Mucosa of descending colon (tissue), 3 donors: ENCODE data around the gene SLC2A1. TPM values are rescaled to one million over a fixed set of nuclear protein-coding genes. Genes with fewer than 3 reads are reported as not detected.
"Not testable (repeated sequence)": the region's sequence is repeated elsewhere in the genome, so short reads cannot be mapped to it uniquely, and the experiment has no call there.

Experiments
- ATAC-seq: fragments of 200-7000 bp; cut with Tn5 transposase; one replicate; pipeline ENCODE4 v1.9.1; 2020; ENCODE audit warnings: mild to moderate bottlenecking, moderate library complexity
- DNase-seq, 3 donors: peaks; one replicate each; pipeline ENCODE4 v3.0.0-alpha.2; 2020
- H3K36me3 ChIP-seq: fragments of 200-600 bp; one replicate; pipeline ENCODE4 v1.8.0; 2021; ENCODE audit warnings: low read depth, mild to moderate bottlenecking
- H3K4me1 ChIP-seq: fragments of 200-600 bp; one replicate; pipeline ENCODE4 v1.8.0; 2021; ENCODE audit warnings: low read depth, mild to moderate bottlenecking
- H3K4me3 ChIP-seq: fragments of 200-600 bp; one replicate; pipeline ENCODE4 v1.8.0; 2021; ENCODE audit warnings: mild to moderate bottlenecking
- H3K9me3 ChIP-seq: fragments of 200-600 bp; one replicate; pipeline ENCODE4 v1.8.0; 2021; ENCODE audit warnings: mild to moderate bottlenecking
- intact Hi-C, 2 donors: fragments of 100-400 bp; cut with DNase I in 1 of 2; cut with micrococcal nuclease in 1 of 2; formaldehyde crosslinking; loops; one replicate each; pipeline versions ENCODE4 v1.11.0 to v1.11.1; 2022; cut with DNase I, micrococcal nuclease
- total RNA-seq, 3 donors: library from RNA; stranded (reverse); fragmentation: NEBNext Ultra II Directional in 2 of 3; extraction: Animal tissue kit (Norgen Biotek cat#: 25700) in 2 of 3; gene quantifications; one replicate each; pipeline versions ENCODE4 v1.2.1 to v1.2.4, GENCODE V29; 2021 to 2023
- TF ChIP-seq, protein P1 (sequence below): fragments of 200-600 bp; IDR thresholded peaks from one replicate; pipeline ENCODE4 v1.8.0; 2022; ENCODE audit warnings: antibody characterized with exemption, mild to moderate bottlenecking
- donor health status: DM: no; HTN: no; CAD: no; lungs with moderate emphysema.
- donor health status: DM: no; HTN: no; CAD: no.
- donor health status: DM: no; HTN: yes; CAD: no.

SLC2A1 gene
- total RNA-seq, 3 donors from 2014 or later, result 36.0 to 81.2 (median 74.3) TPM

DNA sequence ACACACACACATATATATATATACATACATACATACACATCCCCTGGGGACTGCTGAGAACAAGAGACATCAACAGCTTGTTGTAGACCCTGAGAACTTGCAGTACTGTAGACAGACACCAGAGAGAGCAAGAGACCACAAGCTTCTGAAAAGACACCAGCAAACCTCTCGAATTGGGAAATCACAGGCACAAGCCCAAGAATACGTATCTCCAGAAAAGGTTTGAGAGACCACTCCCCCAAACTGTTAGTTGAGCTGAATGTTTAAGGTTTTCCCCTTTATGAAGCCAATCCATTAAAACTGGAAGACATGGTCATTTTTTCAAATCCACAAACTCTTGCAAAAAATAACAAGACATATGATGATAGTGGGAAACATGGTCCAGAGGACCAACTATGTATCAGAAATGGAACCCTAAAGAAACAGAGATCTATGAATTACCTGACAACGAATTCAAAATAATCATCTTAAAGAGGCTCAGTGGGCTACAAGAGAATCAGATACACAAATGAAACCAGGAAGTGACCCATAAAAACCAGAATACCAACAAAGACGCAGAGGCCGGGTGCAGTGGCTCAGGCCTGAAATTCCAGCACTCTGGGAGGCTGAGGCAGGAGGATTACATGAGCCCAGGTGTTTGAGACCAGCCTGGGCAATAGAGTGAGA is 45.1 kb downstream of the SLC2A1 start:
- Histone ChIP-seq H3K4me3 (no peak overlapping the region), H3K4me1 (no peaks in the 10 kb centered on the region), H3K9me3 (no peaks in the 10 kb centered on the region), H3K36me3 (no peaks in the 10 kb centered on the region)
- DNase-seq, result peak in 1 of 3 donors; percentile 86
- intact Hi-C loops, result loop anchor here (2.0 kb wide), 2 partner anchors 159 to 161 kb away; no protein-coding TSS in a partner anchor
- peak; percentile 88 for ATAC-seq
- TF ChIP-seq, protein P1, sequence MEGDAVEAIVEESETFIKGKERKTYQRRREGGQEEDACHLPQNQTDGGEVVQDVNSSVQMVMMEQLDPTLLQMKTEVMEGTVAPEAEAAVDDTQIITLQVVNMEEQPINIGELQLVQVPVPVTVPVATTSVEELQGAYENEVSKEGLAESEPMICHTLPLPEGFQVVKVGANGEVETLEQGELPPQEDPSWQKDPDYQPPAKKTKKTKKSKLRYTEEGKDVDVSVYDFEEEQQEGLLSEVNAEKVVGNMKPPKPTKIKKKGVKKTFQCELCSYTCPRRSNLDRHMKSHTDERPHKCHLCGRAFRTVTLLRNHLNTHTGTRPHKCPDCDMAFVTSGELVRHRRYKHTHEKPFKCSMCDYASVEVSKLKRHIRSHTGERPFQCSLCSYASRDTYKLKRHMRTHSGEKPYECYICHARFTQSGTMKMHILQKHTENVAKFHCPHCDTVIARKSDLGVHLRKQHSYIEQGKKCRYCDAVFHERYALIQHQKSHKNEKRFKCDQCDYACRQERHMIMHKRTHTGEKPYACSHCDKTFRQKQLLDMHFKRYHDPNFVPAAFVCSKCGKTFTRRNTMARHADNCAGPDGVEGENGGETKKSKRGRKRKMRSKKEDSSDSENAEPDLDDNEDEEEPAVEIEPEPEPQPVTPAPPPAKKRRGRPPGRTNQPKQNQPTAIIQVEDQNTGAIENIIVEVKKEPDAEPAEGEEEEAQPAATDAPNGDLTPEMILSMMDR, result peak; percentile 47

DNA sequence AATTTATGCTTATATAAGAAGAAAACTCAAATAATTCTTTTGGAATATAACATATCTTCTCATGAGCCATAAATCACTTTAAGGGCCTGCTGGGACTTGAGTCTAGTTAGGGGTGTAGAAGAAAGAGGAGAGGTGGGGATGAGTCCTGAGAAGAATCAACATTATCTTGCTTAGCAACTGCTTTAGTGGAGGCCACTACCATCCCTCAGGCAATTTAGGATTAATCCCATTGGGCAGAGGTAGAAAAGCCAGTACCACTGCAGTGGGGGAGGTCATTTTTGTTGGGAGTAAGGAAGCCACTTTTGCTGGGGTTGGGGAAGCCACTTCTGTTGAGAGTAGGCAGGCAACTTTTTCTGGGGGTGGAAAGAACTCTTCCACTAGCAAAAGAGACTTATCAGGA is 47.7 kb downstream of the SLC2A1 start:
- no peak overlapping the region for H3K4me3 ChIP-seq
- H3K36me3 ChIP-seq, result no peaks in the 10 kb centered on the region
- no peak for DNase-seq
- H3K4me1 ChIP-seq, result no peaks in the 10 kb centered on the region
- intact Hi-C loops, result no loop called here
- H3K9me3 ChIP-seq, result no peaks in the 10 kb centered on the region
- TF ChIP-seq, protein P1, result no peak
- no peak for ATAC-seq

DNA sequence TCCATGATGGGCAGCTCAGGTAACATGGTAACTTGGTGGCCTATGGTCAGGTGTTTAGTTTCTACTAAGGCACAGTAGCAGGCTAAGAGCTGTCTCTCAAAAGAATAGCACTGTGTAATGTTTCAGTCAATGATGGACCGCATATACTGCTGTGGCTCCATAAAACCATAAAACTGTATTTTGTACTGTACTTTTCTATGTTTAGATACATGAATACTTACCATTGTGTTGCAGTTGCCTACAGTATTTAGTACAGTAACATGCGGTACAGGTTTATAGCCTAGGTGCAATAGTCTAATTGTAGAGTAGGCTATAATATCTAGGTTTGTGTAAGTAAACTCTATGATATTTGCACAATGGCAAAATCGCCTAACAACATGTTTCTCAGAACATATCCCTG is 50.6 kb downstream of the SLC2A1 start:
- ATAC-seq (peak; percentile 93), DNase-seq (no peak)
- TF ChIP-seq, protein P1, result no peak
- intact Hi-C loops, result no loop called here
- Histone ChIP-seq H3K36me3 (no peaks in the 10 kb centered on the region), H3K4me1 (no peaks in the 10 kb centered on the region), H3K4me3 (no peak overlapping the region), H3K9me3 (no peaks in the 10 kb centered on the region)

DNA sequence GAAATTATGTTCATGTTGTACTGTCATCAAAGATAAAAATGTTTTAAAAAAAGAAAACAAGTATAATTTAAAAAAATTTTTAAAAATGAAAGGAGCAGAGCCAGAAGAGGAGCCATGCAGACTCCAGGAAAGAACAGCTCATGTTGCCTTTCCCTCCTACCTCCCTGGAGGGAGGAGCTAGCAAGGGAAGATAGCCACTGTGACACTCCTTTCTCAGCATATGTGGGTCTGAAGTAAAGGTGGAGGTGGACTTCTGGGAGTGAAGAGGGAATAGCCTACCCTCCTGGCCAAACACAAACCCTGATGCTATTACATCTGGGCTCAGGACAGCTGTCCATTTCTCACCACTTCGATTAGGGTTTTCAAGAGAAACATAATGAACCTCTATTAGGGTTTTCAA is 54.2 kb downstream of the SLC2A1 start:
- ATAC-seq (no peak), DNase-seq (no peak)
- Histone ChIP-seq H3K36me3 (no peaks in the 10 kb centered on the region), H3K9me3 (no peaks in the 10 kb centered on the region), H3K4me1 (no peaks in the 10 kb centered on the region), H3K4me3 (no peak overlapping the region)
- intact Hi-C loops, result no loop called here
- TF ChIP-seq, protein P1, result no peak

DNA sequence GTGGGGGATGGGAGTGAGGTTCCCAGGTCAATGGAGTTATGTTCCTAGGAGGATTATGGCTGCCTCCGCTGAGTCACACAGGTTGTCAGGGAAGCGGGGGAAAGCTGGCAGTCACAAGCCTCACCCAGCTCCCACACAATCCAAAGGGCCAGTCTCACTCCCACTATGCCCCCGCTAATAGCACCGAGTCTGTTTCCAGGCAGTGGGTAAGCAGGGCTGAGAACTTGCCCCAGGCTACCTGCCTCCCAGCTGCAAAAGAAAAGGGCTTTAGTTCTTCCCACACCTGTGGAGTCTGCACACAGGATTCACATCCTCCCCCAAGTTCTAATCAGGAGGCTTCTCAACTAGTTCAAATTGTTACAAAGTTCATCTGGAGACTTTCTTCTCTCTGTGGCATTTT is 58.7 kb downstream of the SLC2A1 start:
- H3K4me3 ChIP-seq, H3K36me3 ChIP-seq, ATAC-seq, H3K4me1 ChIP-seq, DNase-seq, intact Hi-C loops, H3K9me3 ChIP-seq: not testable (repeated sequence)

DNA sequence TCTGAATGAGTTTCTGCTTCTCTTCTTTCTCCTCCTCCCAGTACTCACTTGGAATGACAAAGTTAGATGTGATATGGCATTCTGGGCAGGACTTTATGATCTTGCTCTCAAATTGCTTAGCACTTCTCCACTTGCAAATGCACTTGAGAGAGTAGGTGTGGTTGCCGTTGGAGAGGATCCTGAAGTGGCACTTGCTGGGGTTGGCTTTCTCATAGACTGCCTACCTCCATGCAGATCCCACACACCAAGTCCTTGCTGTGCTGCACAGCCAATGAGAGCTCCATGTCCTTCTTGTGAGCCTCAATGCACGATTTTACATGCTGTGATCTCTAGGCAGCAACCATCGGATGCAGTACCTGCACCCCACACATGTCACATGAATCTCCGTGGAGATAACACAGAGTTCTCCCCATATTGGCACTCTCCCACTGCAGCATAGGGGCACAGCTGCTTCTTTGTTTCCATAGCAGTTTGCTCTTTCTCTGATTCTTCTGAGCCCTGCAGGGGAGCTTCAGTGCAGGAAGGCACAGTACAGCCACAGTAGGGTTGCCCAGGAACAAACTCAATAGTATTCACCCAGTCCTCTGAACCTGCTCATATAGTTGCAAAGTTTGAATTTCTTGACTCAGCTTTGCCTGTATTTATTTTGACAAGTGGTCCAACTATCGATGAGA is 67.1 kb downstream of the SLC2A1 start:
- no peak for ATAC-seq
- no peaks in the 10 kb centered on the region for H3K9me3 ChIP-seq
- no peak overlapping the region for H3K4me3 ChIP-seq
- H3K4me1 ChIP-seq, result no peaks in the 10 kb centered on the region
- intact Hi-C loops, result no loop called here
- TF ChIP-seq, protein P1, result no peak
- DNase-seq, result no peak
- H3K36me3 ChIP-seq, result no peaks in the 10 kb centered on the region
